PFSK-1 (cell line): ENCODE data around the gene CACNA1F.

ENCODE experiments used
- FOXP2 ChIP-seq: optimal IDR thresholded peaks from 2 replicates; pipeline ENCODE3; 2011; ENCODE audit warnings: borderline replicate concordance, control low read depth, inconsistent platforms; ENCODE audit not compliant: insufficient read depth; ENCODE audit errors: extremely low read length, extremely low read depth
- POLR2AphosphoS5 ChIP-seq: IDR thresholded peaks from 2 replicates; pipeline ENCODE4 v1.6.1; 2012; ENCODE audit warnings: low read depth, mild to moderate bottlenecking, control low read depth, low read length, moderate library complexity
- REST ChIP-seq, 2 experiments: IDR thresholded peaks; 2 replicates each; pipeline versions ENCODE4 v1.6.1 to v1.8.0; 2011 to 2012; ENCODE audit warnings: low read depth in 2 of 2, low read length in 2 of 2, control low read depth in 1 of 2, inconsistent platforms in 1 of 2, mild to moderate bottlenecking in 1 of 2, moderate library complexity in 1 of 2; ENCODE audit not compliant: insufficient read depth in 1 of 2
- SIN3A ChIP-seq: IDR thresholded peaks from 2 replicates; pipeline ENCODE4 v1.6.1; 2012; ENCODE audit warnings: mild to moderate bottlenecking, low read length, moderate library complexity, borderline replicate concordance; ENCODE audit not compliant: insufficient read depth
- TAF1 ChIP-seq: IDR thresholded peaks from 2 replicates; pipeline ENCODE4 v1.6.1; 2012; ENCODE audit warnings: low read length, control low read depth, borderline replicate concordance; ENCODE audit not compliant: insufficient read depth

Gene CACNA1F

GRCh38 chrX:49214416-49214815, 18.7 kb downstream of the CACNA1F start:
- no peak for TF ChIP-seq SIN3A
- TF ChIP-seq POLR2AphosphoS5, result no peak
- no peak for TF ChIP-seq FOXP2
- no peak for TF ChIP-seq TAF1
- no peak for TF ChIP-seq REST (IDR thresholded peaks at IDR 0.05; ENCODE audit: insufficient read depth in 1 of 2, low read depth in 2 of 2, low read length in 2 of 2)

- TF ChIP-seq FOXP2, result no peak
These were observed 20.3 kb downstream of the CACNA1F start for GRCh38 chrX:49212861-49213260.

GRCh38 chrX:49212209-49212608, 20.9 kb downstream of the CACNA1F start:
- TF ChIP-seq FOXP2 (no peak), POLR2AphosphoS5 (no peak), SIN3A (no peak), REST (IDR thresholded peaks at IDR 0.05; ENCODE audit: insufficient read depth in 1 of 2, low read depth in 2 of 2, low read length in 2 of 2) (no peak), TAF1 (no peak)

GRCh38 chrX:49211074-49211473, 22.1 kb downstream of the CACNA1F start:
- TF ChIP-seq POLR2AphosphoS5 (no peak), FOXP2 (no peak), TAF1 (no peak), REST (IDR thresholded peaks at IDR 0.05; ENCODE audit: insufficient read depth in 1 of 2, low read depth in 2 of 2, low read length in 2 of 2) (no peak), SIN3A (no peak)

GRCh38 chrX:49210406-49210805, 22.7 kb downstream of the CACNA1F start:
- no peak for TF ChIP-seq REST (IDR thresholded peaks at IDR 0.05; ENCODE audit: insufficient read depth in 1 of 2, low read depth in 2 of 2, low read length in 2 of 2)
- TF ChIP-seq POLR2AphosphoS5, result no peak
